Sigmoid colon (tissue), 4 donors: ENCODE measurements around the gene PABPN1.

ENCODE experiments used
- POLR2A ChIP-seq, 2 donors: fragments of 450-650 bp; IDR thresholded peaks; one replicate each; pipeline ENCODE4 v1.6.1; 2016; ENCODE audit warnings: antibody characterized with exemption in 2 of 2, mild to moderate bottlenecking in 2 of 2, moderate library complexity in 2 of 2
- POLR2AphosphoS5 ChIP-seq, 4 donors: sonication (generic); formaldehyde crosslinking; IDR thresholded peaks; one replicate each; pipeline ENCODE4 v1.6.1; 2017; ENCODE audit warnings: antibody characterized with exemption in 4 of 4
- TF ChIP-seq, protein P1 (sequence below), 4 experiments: fragments of 450-650 bp in 3 of 4; fragments of 200-600 bp in 1 of 4; IDR thresholded peaks; one replicate each; pipeline ENCODE4 v1.5.1; 2016 to 2019; ENCODE audit warnings: antibody characterized with exemption in 4 of 4, mild to moderate bottlenecking in 3 of 4, moderate library complexity in 2 of 4

DNA sequence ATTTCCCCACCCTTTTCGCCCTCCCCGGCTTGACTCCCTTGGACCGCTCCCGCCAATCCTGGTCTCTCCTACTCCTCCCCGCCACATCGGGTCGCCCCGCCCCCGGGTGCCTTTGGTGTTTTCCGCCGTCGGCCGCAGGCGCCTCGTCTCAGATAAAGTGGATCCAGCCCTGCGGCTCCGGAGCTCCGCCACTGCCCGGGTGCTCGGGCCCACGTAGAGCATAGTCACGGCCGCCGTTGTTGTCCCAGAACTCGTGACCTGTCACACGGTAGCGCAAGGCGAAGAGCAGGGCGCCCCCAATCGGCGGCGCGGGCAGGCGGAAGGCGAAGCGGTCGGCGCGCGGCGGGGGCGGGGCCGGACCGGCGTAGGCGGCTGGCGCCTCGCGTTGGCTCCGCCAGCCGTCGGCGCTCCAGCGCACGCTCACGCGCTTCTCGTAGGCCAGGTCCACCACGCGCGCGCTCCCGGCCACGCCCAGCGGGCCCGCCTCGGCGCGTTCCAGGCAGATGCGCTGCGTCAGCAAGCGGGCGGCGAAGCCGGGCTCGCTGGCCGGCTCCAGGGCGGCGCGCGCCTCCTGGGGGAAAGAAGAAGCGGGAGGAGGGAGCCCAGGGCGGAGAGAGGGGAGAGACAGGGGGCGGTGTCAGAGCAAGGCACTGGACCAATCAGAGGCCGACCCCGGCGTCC is 19.8 kb upstream of the PABPN1 start:
- TF ChIP-seq, protein P1, sequence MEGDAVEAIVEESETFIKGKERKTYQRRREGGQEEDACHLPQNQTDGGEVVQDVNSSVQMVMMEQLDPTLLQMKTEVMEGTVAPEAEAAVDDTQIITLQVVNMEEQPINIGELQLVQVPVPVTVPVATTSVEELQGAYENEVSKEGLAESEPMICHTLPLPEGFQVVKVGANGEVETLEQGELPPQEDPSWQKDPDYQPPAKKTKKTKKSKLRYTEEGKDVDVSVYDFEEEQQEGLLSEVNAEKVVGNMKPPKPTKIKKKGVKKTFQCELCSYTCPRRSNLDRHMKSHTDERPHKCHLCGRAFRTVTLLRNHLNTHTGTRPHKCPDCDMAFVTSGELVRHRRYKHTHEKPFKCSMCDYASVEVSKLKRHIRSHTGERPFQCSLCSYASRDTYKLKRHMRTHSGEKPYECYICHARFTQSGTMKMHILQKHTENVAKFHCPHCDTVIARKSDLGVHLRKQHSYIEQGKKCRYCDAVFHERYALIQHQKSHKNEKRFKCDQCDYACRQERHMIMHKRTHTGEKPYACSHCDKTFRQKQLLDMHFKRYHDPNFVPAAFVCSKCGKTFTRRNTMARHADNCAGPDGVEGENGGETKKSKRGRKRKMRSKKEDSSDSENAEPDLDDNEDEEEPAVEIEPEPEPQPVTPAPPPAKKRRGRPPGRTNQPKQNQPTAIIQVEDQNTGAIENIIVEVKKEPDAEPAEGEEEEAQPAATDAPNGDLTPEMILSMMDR (IDR thresholded peaks at IDR 0.05) = peak; percentile 36 to 63 (median 54)
- TF ChIP-seq POLR2AphosphoS5 (IDR thresholded peaks at IDR 0.05) = peak; percentile 61 to 90 (median 82)
- peak; percentile 42 to 55 for TF ChIP-seq POLR2A (IDR thresholded peaks at IDR 0.05)
